ENCODE results near the gene LCN6.
"Not testable (repeated sequence)": the region's sequence is repeated elsewhere in the genome, so short reads cannot be mapped to it uniquely, and the experiment has no call there.

LCN6 gene

DNA sequence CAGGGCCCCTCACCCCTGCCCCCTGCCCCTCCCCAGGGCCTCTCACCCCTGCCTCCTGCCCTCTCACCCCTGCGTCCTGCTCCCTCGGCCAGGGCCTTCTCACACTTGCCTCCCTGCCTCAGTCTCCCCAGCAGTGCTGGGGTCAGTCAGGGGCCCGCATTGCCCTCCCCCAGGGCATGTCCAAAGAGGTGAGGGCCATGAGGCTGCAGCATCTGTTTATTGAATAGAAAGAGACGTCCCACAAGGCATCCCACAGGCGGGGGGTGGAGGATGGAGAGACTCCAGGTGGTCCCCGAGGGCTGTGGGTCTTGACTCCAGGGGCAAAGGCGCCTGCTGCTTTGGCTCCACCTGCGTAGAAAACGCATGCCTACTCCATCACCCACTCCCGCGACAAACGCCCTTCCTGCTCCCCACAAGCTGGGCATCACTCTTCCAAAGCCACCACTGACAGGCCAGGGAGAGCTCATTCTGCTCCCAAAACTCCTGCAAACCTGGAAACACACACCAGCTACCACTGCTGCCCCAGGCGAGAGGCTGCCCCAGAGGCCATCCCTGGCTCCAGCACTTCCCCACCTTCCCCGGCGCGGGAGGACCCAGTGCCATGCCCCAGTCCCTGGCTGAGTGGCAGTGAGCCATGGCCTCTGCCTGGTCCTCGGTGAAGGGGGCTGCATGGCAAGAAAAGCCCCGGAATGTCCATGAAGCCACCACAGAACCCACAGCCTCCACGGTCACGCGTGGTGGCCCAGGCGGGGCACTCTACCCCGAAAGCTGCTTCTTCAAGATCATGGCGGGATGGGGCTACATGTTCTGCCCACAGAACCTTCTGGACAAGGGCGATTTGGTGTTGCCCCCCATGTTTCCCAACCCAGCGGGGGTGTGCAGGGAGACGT is 11.4 kb upstream of the LCN6 start:
- no peak overlapping the region for H3K4me3 ChIP-seq (ENCODE audit: insufficient read depth, low read depth, low read length)
- 91 to 93% methylated on average over 27 of the region's 27 CpGs for WGBS, 2 experiments
- no peaks in the 10 kb centered on the region for H3K36me3 ChIP-seq (ENCODE audit: control insufficient read depth, insufficient read depth, low read length)
- no peaks in the 10 kb centered on the region for H3K9me3 ChIP-seq (ENCODE audit: control insufficient read depth, low read length)
- H3K27ac ChIP-seq (ENCODE audit: insufficient read depth, low read depth, low read length, poor library complexity, severe bottlenecking), result no peak overlapping the region
- H3K4me1 ChIP-seq (ENCODE audit: control insufficient read depth, insufficient read depth, low read length), result peaks cover 7% of the 10 kb centered on the region
- no peaks in the 10 kb centered on the region for H3K27me3 ChIP-seq (ENCODE audit: control insufficient read depth, insufficient read depth, low read length, poor library complexity, severe bottlenecking)

GRCh38 chr9:136759001-136759400 is 10.7 kb upstream of the LCN6 start:
- Histone ChIP-seq H3K4me3 (ENCODE audit: insufficient read depth, low read depth, low read length) (no peak overlapping the region), H3K27ac (ENCODE audit: insufficient read depth, low read depth, low read length, poor library complexity, severe bottlenecking) (no peak overlapping the region), H3K27me3 (ENCODE audit: control insufficient read depth, insufficient read depth, low read length, poor library complexity, severe bottlenecking) (no peaks in the 10 kb centered on the region), H3K36me3 (ENCODE audit: control insufficient read depth, insufficient read depth, low read length) (no peaks in the 10 kb centered on the region), H3K4me1 (ENCODE audit: control insufficient read depth, insufficient read depth, low read length) (peaks cover 9% of the 10 kb centered on the region), H3K9me3 (ENCODE audit: control insufficient read depth, low read length) (no peaks in the 10 kb centered on the region)
- 89 to 90% methylated on average over 9 of the region's 9 CpGs for WGBS, 2 experiments

DNA sequence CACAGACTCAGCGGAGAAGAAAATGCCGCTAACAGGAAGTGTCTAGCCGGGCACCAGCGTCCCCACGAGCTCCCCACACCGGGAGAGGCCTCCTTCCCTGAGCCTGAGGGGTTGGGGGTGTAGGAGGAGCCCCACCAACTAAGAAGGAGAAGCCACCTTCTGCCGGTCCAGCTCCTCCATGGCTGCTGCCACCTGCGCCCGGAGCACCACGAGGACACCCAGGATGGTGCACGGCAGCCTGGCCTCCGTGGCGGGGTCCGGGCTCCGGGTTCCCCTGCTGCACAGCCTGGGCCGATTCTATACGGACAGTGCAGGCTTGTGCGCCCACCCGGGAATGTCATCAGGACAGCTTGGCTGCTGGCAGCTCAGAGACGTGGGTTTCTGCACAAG is 9.4 kb upstream of the LCN6 start:
- Histone ChIP-seq H3K36me3 (ENCODE audit: control insufficient read depth, insufficient read depth, low read length) (no peaks in the 10 kb centered on the region), H3K27me3 (ENCODE audit: control insufficient read depth, insufficient read depth, low read length, poor library complexity, severe bottlenecking) (no peaks in the 10 kb centered on the region), H3K4me1 (ENCODE audit: control insufficient read depth, insufficient read depth, low read length) (peaks cover 4% of the 10 kb centered on the region), H3K4me3 (ENCODE audit: insufficient read depth, low read depth, low read length) (no peak overlapping the region), H3K27ac (ENCODE audit: insufficient read depth, low read depth, low read length, poor library complexity, severe bottlenecking) (no peak overlapping the region), H3K9me3 (ENCODE audit: control insufficient read depth, low read length) (no peaks in the 10 kb centered on the region)
- whole genome bisulfite sequencing, 2 experiments, result 92 to 94% methylated on average over 20 of the region's 20 CpGs

DNA sequence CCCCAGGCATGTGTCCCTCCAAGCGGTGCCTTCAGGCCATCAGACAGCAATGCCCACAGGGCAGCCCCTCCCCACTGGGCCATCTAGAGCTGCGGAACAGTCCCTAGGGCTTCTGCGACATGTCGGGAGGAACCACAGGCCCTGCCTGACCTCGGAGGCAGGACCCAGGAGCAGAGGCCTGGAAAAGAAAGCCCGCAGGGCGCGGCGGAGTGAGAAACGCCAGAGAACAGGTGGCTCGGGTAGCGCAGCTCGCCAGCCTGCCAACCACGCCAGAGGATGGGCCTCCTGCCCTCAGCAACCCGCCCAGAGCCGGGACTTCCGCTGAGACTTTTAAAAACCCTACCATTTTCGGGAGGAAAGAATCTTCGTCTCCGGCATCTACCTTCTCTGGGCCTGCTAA is 9.0 kb upstream of the LCN6 start:
- no peak overlapping the region for H3K4me3 ChIP-seq (ENCODE audit: insufficient read depth, low read depth, low read length)
- H3K36me3 ChIP-seq (ENCODE audit: control insufficient read depth, insufficient read depth, low read length), result no peaks in the 10 kb centered on the region
- H3K4me1 ChIP-seq (ENCODE audit: control insufficient read depth, insufficient read depth, low read length), result peaks cover 4% of the 10 kb centered on the region
- WGBS, 2 experiments, result 91% methylated on average over 20 of the region's 20 CpGs
- no peak overlapping the region for H3K27ac ChIP-seq (ENCODE audit: insufficient read depth, low read depth, low read length, poor library complexity, severe bottlenecking)
- no peaks in the 10 kb centered on the region for H3K9me3 ChIP-seq (ENCODE audit: control insufficient read depth, low read length)
- no peaks in the 10 kb centered on the region for H3K27me3 ChIP-seq (ENCODE audit: control insufficient read depth, insufficient read depth, low read length, poor library complexity, severe bottlenecking)

DNA sequence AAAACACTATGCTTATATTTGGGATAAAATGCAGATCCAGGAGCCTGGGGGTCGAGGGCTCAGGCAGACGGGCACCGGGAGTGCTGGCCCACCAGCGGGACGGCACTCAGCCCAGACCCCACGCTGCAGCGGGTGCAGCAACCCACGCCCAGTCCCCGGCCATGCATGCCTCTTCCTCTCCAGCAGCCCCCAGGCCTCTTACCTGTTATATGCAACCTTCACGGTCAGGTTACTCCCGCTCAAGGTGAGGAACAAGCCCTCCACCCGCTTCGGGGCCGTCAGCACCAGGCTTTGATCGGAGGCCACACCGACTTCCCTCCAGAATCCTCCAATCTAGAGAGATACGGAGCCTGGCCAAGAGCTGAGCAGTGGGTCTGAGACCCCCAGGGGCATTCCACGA is 8.5 kb upstream of the LCN6 start:
- Histone ChIP-seq H3K27me3 (ENCODE audit: control insufficient read depth, insufficient read depth, low read length, poor library complexity, severe bottlenecking) (no peaks in the 10 kb centered on the region), H3K36me3 (ENCODE audit: control insufficient read depth, insufficient read depth, low read length) (no peaks in the 10 kb centered on the region), H3K9me3 (ENCODE audit: control insufficient read depth, low read length) (no peaks in the 10 kb centered on the region), H3K4me1 (ENCODE audit: control insufficient read depth, insufficient read depth, low read length) (peaks cover 4% of the 10 kb centered on the region), H3K27ac (ENCODE audit: insufficient read depth, low read depth, low read length, poor library complexity, severe bottlenecking) (no peak overlapping the region), H3K4me3 (ENCODE audit: insufficient read depth, low read depth, low read length) (no peak overlapping the region)
- 93 to 94% methylated on average over 18 of the region's 18 CpGs for WGBS, 2 experiments

- 95 to 97% methylated on average over 4 of the region's 4 CpGs for WGBS, 2 experiments
- H3K27ac ChIP-seq (ENCODE audit: insufficient read depth, low read depth, low read length, poor library complexity, severe bottlenecking), result no peak overlapping the region
- H3K4me1 ChIP-seq (ENCODE audit: control insufficient read depth, insufficient read depth, low read length), result peaks cover 4% of the 10 kb centered on the region
- H3K4me3 ChIP-seq (ENCODE audit: insufficient read depth, low read depth, low read length), result no peak overlapping the region
- H3K36me3 ChIP-seq (ENCODE audit: control insufficient read depth, insufficient read depth, low read length), result no peaks in the 10 kb centered on the region
- no peaks in the 10 kb centered on the region for H3K9me3 ChIP-seq (ENCODE audit: control insufficient read depth, low read length)
- no peaks in the 10 kb centered on the region for H3K27me3 ChIP-seq (ENCODE audit: control insufficient read depth, insufficient read depth, low read length, poor library complexity, severe bottlenecking)
Measured at GRCh38 chr9:136756134-136756438, 7.8 kb upstream of the LCN6 start.

- H3K4me3 ChIP-seq (ENCODE audit: insufficient read depth, low read depth, low read length); H3K4me1 ChIP-seq (ENCODE audit: control insufficient read depth, insufficient read depth, low read length); H3K36me3 ChIP-seq (ENCODE audit: control insufficient read depth, insufficient read depth, low read length); H3K9me3 ChIP-seq (ENCODE audit: control insufficient read depth, low read length); H3K27ac ChIP-seq (ENCODE audit: insufficient read depth, low read depth, low read length, poor library complexity, severe bottlenecking); H3K27me3 ChIP-seq (ENCODE audit: control insufficient read depth, insufficient read depth, low read length, poor library complexity, severe bottlenecking): not testable (repeated sequence)
- 93 to 95% methylated on average over 22 of the region's 22 CpGs for WGBS, 2 experiments
Measured at GRCh38 chr9:136755302-136756133, 7.2 kb upstream of the LCN6 start.

DNA sequence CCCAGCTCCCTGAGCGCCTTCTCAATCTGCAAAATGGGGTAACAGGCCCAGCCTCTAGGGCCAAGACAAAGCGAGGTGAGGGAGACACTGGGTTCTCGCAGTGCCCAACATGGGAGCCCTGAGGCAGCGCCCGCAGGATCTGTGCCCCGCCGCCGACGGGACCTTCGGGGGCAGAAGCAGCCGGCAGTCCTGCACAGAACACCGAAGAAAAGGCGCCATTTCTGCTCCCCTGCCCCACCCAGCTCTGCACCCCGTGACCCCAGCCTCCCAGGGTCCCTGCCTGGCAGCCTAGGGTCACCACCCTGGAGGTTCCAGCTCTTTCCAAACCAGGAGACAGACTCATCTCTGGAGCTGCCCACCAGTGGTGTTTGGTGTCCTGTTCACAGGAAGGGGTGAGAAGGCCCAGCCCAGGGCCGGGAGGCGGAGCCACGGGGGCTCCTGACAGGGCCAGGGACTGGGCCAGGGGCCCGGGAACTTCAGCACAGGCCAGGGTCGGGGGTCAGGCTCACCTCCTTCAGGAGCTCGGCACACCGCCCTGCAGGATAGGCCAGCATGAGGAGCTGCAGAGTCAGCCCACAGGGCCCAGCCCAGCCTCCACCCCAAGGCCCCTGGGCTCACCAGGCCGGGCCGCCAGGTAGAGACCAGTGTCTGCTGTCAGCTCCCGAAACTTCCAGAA is 6.4 kb upstream of the LCN6 start:
- Histone ChIP-seq H3K27ac (ENCODE audit: insufficient read depth, low read depth, low read length, poor library complexity, severe bottlenecking) (no peak overlapping the region), H3K36me3 (ENCODE audit: control insufficient read depth, insufficient read depth, low read length) (no peaks in the 10 kb centered on the region), H3K27me3 (ENCODE audit: control insufficient read depth, insufficient read depth, low read length, poor library complexity, severe bottlenecking) (no peaks in the 10 kb centered on the region), H3K9me3 (ENCODE audit: control insufficient read depth, low read length) (no peaks in the 10 kb centered on the region), H3K4me1 (ENCODE audit: control insufficient read depth, insufficient read depth, low read length) (peaks cover 4% of the 10 kb centered on the region), H3K4me3 (ENCODE audit: insufficient read depth, low read depth, low read length) (no peak overlapping the region)
- WGBS, 2 experiments, result 83 to 84% methylated on average over 24 of the region's 24 CpGs

GRCh38 chr9:136754059-136754572 is 5.8 kb upstream of the LCN6 start:
- Histone ChIP-seq H3K4me3 (ENCODE audit: insufficient read depth, low read depth, low read length) (no peak overlapping the region), H3K36me3 (ENCODE audit: control insufficient read depth, insufficient read depth, low read length) (no peaks in the 10 kb centered on the region)
- 91 to 92% methylated on average over 17 of the region's 17 CpGs for WGBS, 2 experiments

More at GRCh38 chr9:136754059-136754572, 5.8 kb upstream of the LCN6 start:
- no peaks in the 10 kb centered on the region for H3K27me3 ChIP-seq (ENCODE audit: control insufficient read depth, insufficient read depth, low read length, poor library complexity, severe bottlenecking)
- H3K4me1 ChIP-seq (ENCODE audit: control insufficient read depth, insufficient read depth, low read length), result peaks cover 4% of the 10 kb centered on the region
- H3K27ac ChIP-seq (ENCODE audit: insufficient read depth, low read depth, low read length, poor library complexity, severe bottlenecking), result no peak overlapping the region
- H3K9me3 ChIP-seq (ENCODE audit: control insufficient read depth, low read length), result no peaks in the 10 kb centered on the region
